Muscle layer of duodenum (tissue), 2 donors: ENCODE data around the gene NXPH3.

Source experiments
- H3K27ac ChIP-seq: one replicate; pipeline ENCODE4 v1.7.0; 2013; ENCODE audit warnings: mild to moderate bottlenecking, low read length
- H3K27me3 ChIP-seq: one replicate; pipeline ENCODE4 v1.7.0; 2013; ENCODE audit warnings: low read depth, mild to moderate bottlenecking, control low read depth, low read length
- H3K36me3 ChIP-seq, 2 donors: one replicate each; pipeline ENCODE4 v1.7.0; 2013; ENCODE audit warnings: low read length in 2 of 2, control low read depth in 1 of 2, mild to moderate bottlenecking in 1 of 2; ENCODE audit not compliant: insufficient read depth in 2 of 2, control insufficient read depth in 1 of 2
- H3K4me1 ChIP-seq, 2 donors: one replicate each; pipeline ENCODE4 v1.7.0; 2013; ENCODE audit warnings: low read length in 2 of 2, mild to moderate bottlenecking in 2 of 2, control low read depth in 1 of 2, moderate library complexity in 1 of 2; ENCODE audit not compliant: insufficient read depth in 2 of 2, control insufficient read depth in 1 of 2
- H3K4me3 ChIP-seq, 2 donors: one replicate each; pipeline ENCODE4 v1.7.0; 2013; ENCODE audit warnings: low read length in 2 of 2, low read depth in 1 of 2, mild to moderate bottlenecking in 1 of 2
- H3K9me3 ChIP-seq, 2 donors: one replicate each; pipeline ENCODE4 v1.7.0; 2013; ENCODE audit warnings: low read length in 2 of 2, control low read depth in 1 of 2, mild to moderate bottlenecking in 1 of 2; ENCODE audit not compliant: control insufficient read depth in 1 of 2
- donor health status: healthy.

The NXPH3 gene

DNA sequence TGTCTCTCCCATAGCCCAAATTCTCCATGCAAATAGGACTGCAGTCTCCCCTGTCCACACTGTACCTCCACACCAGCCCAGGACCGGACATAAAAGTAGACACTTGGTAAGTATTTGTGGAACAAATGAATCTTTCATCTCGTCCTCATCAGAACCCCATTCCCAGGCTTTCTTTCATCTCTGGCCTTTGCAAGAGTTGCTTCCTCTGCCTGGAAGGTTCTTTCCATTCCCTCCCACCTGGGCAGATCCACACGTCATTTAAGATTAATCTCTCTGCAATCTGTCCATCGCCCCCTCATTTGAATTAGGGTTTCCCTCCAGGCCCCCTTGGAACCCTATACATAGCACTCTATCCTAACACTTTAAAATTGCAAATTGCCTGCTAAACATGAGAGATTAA lies 3.9 kb upstream of the NXPH3 start:
- no peak overlapping the region for H3K4me3 ChIP-seq

GRCh38 chr17:49572226-49572625 lies 3.4 kb upstream of the NXPH3 start:
- Histone ChIP-seq H3K27me3 (peaks cover 5% of the 10 kb centered on the region), H3K36me3 (no peaks in the 10 kb centered on the region), H3K27ac (no peak overlapping the region), H3K9me3 (no peaks in the 10 kb centered on the region), H3K4me1 (peaks cover 3 to 42% of the 10 kb centered on the region in 2 donors), H3K4me3 (no peak overlapping the region)

More for the DNA sequence above, 3.9 kb upstream of the NXPH3 start:
- H3K4me1 ChIP-seq, result peaks cover 2 to 43% of the 10 kb centered on the region in 2 donors
- no peaks in the 10 kb centered on the region for H3K36me3 ChIP-seq
- H3K9me3 ChIP-seq, result no peaks in the 10 kb centered on the region
- H3K27ac ChIP-seq, result no peak overlapping the region
- H3K27me3 ChIP-seq, result peaks cover under 1% of the 10 kb centered on the region

- Histone ChIP-seq H3K27ac (no peak overlapping the region), H3K9me3 (no peaks in the 10 kb centered on the region), H3K4me3 (no peak overlapping the region), H3K36me3 (no peaks in the 10 kb centered on the region), H3K27me3 (peaks cover 9% of the 10 kb centered on the region), H3K4me1 (peaks cover 6 to 42% of the 10 kb centered on the region in 2 donors)
These were observed 2.8 kb upstream of the NXPH3 start for GRCh38 chr17:49572806-49573420.

- Histone ChIP-seq H3K4me3 (no peak overlapping the region), H3K27ac (no peak overlapping the region), H3K36me3 (no peaks in the 10 kb centered on the region), H3K4me1 (peaks cover 6 to 44% of the 10 kb centered on the region in 2 donors), H3K27me3 (peaks cover 9% of the 10 kb centered on the region), H3K9me3 (no peaks in the 10 kb centered on the region)
These were observed 2.0 kb upstream of the NXPH3 start for GRCh38 chr17:49573510-49574322.

DNA sequence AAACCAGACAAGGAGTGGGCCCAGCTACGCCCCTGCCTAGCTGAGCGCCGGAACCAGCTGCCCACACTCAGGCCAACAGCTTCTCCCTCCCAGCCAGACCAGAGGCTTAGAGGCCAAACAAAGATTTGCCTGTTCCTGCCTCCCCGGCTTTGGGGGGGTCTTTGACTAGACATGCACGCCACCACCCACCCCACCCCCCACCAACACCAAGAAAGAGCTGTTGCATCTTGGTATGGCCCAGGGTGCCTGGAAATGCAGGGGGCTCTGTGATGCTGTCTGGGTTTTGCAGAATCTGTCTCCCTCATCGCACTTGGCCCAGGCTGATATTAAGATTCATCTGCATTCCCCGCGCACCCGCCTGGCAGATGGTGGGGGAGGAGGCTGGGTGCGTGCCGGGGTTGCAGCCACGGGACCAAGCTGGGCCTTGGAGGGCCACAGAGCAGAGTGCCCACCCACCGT lies 1.3 kb upstream of the NXPH3 start:
- Histone ChIP-seq H3K27me3 (peaks cover 9% of the 10 kb centered on the region), H3K4me3 (no peak overlapping the region), H3K27ac (no peak overlapping the region), H3K9me3 (no peaks in the 10 kb centered on the region), H3K36me3 (no peaks in the 10 kb centered on the region), H3K4me1 (peaks cover 6 to 44% of the 10 kb centered on the region in 2 donors)

GRCh38 chr17:49574945-49575678 lies 559 bp upstream of the NXPH3 start:
- H3K27me3 ChIP-seq, result peaks cover 9% of the 10 kb centered on the region
- H3K27ac ChIP-seq, result no peak overlapping the region
- no peaks in the 10 kb centered on the region for H3K9me3 ChIP-seq
- H3K4me3 ChIP-seq, result peak overlapping the region in 1 of 2 donors; percentile 93
- peaks cover 6 to 44% of the 10 kb centered on the region in 2 donors for H3K4me1 ChIP-seq
- no peaks in the 10 kb centered on the region for H3K36me3 ChIP-seq

- Histone ChIP-seq H3K36me3 (no peaks in the 10 kb centered on the region), H3K4me3 (peak overlapping the region; percentile 52 to 93), H3K4me1 (peaks cover 6 to 37% of the 10 kb centered on the region in 2 donors), H3K27ac (no peak overlapping the region), H3K27me3 (peaks cover 9% of the 10 kb centered on the region), H3K9me3 (no peaks in the 10 kb centered on the region)
These were observed 631 bp downstream of the NXPH3 start for GRCh38 chr17:49576088-49576916.

DNA sequence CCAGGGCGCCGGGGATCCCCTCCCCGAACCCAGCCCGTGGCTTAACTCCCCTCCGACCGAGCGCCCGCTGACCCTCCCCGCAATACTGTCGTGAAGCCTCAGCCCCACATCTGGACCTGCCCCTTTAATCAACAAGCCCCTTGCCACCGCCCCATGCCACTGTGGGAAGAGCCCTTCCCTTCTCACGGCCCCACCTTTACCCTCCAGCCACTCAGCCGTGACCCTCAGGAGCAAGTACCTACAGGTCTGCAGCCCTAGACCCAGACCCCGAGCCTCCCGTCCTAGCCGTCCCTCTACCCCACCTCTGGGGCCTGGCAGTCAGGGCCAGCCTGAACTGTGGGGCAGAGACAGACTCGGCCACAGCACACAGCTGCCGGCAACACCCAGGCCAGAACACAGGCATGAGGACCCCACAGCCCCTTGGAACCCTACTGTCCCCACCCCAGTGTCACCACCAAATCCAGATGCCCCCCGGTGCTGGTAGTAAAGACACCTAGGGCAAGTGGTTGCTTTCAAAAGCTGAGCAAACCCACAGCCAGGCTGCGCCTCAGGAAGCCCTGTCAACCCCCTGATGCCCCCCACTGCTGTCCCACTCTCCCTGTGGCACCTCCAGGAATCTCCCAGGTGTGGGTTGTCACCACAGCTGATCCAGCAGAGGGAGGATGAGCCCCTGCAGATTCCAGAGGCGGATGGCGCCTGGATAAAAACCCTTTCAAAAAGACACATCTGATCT lies 1.4 kb downstream of the NXPH3 start:
- Histone ChIP-seq H3K27ac (no peak overlapping the region), H3K36me3 (no peaks in the 10 kb centered on the region), H3K4me1 (peaks cover 6 to 37% of the 10 kb centered on the region in 2 donors), H3K9me3 (no peaks in the 10 kb centered on the region), H3K4me3 (peak overlapping the region; percentile 46 to 93), H3K27me3 (peaks cover 9% of the 10 kb centered on the region)

GRCh38 chr17:49577650-49577934 lies 1.9 kb downstream of the NXPH3 start:
- Histone ChIP-seq H3K4me1 (peaks cover 6 to 37% of the 10 kb centered on the region in 2 donors), H3K9me3 (no peaks in the 10 kb centered on the region), H3K27me3 (peaks cover 9% of the 10 kb centered on the region), H3K36me3 (no peaks in the 10 kb centered on the region), H3K4me3 (peak overlapping the region in 1 of 2 donors; percentile 93), H3K27ac (no peak overlapping the region)

DNA sequence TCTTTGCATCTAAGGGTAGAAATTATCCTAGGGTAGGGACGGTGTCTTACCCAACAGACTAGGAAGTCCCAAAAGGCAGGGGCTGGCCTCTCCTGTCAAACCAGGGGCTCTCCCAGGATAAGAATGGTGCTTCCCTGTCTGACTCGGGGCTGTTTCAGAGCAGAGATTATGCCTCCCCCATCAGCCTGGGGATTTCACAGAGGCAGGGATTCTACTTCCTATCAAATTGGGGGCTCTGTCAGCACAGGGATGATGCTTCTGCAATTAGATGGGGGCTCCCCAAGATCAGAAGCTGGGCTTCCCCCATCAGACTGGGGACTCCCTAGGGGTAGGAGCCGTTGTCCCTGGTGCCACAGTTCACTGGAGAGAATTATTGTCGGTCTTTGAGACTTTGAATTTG lies 2.3 kb downstream of the NXPH3 start:
- Histone ChIP-seq H3K27ac (no peak overlapping the region), H3K27me3 (peaks cover 9% of the 10 kb centered on the region)

More for the DNA sequence above, 2.3 kb downstream of the NXPH3 start:
- Histone ChIP-seq H3K9me3 (no peaks in the 10 kb centered on the region), H3K4me3 (no peak overlapping the region), H3K4me1 (peaks cover 6 to 37% of the 10 kb centered on the region in 2 donors), H3K36me3 (no peaks in the 10 kb centered on the region)
